Panc1 (cell line): ENCODE data around the gene XYLT1. TPM values are rescaled to one million over a fixed set of nuclear protein-coding genes. Genes with fewer than 3 reads are reported as not detected.

Source experiments
- ATAC-seq: fragments of 200-7000 bp; cut with Tn5 transposase; 2 replicates; pipeline ENCODE4 v1.9.1; 2020; ENCODE audit warnings: mild to moderate bottlenecking, moderate library complexity
- BruUV-seq: library from RNA; stranded (reverse); fragments of 400-500 nt; replicated peaks from 2 replicates; lab custom pipeline; 2021; lab: Mats Ljungman, UMichigan
- CTCF ChIA-PET: fragments of 300-600 bp; sonication (Branson Sonifier 250); formaldehyde crosslinking; loops from one replicate; lab custom pipeline; 2022; ENCODE audit warnings: antibody characterized with exemption; lab: Charles Lee
- POLR2A ChIA-PET: fragments of 300-600 bp; sonication (Branson Sonifier 250); formaldehyde crosslinking; loops from one replicate; lab custom pipeline; 2022; ENCODE audit warnings: antibody characterized with exemption; lab: Charles Lee
- DNase-seq: peaks from one replicate; pipeline ENCODE4 v3.0.0-alpha.2; 2010; ENCODE audit warnings: low read depth, low spot score
- H3K27ac ChIP-seq: 2 replicates; pipeline ENCODE4 v1.5.1; 2011; ENCODE audit warnings: mild to moderate bottlenecking, low read length, inconsistent platforms
- H3K27me3 ChIP-seq: fragments of 200-500 bp; sonication (Bioruptor generic); 2 replicates; pipeline ENCODE4 v1.6.0; 2014; ENCODE audit warnings: low read length, inconsistent platforms; ENCODE audit not compliant: control insufficient read depth, insufficient read depth
- H3K36me3 ChIP-seq: fragments of 200-500 bp; sonication (Bioruptor generic); 2 replicates; pipeline ENCODE4 v1.5.1; 2014; ENCODE audit warnings: inconsistent platforms, mild to moderate bottlenecking, low read length, moderate library complexity; ENCODE audit not compliant: control insufficient read depth, insufficient read depth
- H3K4me1 ChIP-seq: 2 replicates; pipeline ENCODE4 v1.5.1; 2011; ENCODE audit warnings: inconsistent platforms, mild to moderate bottlenecking, low read length, moderate library complexity; ENCODE audit not compliant: control insufficient read depth, insufficient read depth
- H3K4me3 ChIP-seq, 2 experiments: 2 replicates each; pipeline ENCODE4 v1.5.1; 2011 to 2012; ENCODE audit warnings: low read depth in 2 of 2, low read length in 2 of 2, mild to moderate bottlenecking in 2 of 2, inconsistent platforms in 1 of 2, moderate library complexity in 1 of 2
- H3K9me3 ChIP-seq: fragments of 200-500 bp; sonication (Bioruptor generic); 2 replicates; pipeline ENCODE4 v1.5.1; 2014; ENCODE audit warnings: low read depth, mild to moderate bottlenecking, inconsistent platforms, low read length, moderate library complexity; ENCODE audit not compliant: control insufficient read depth, insufficient read depth
- POLR2AphosphoS5 ChIP-seq: IDR thresholded peaks from 2 replicates; pipeline ENCODE4 v1.6.1; 2012; ENCODE audit warnings: mild to moderate bottlenecking, low read depth, low read length, moderate library complexity
- SIN3A ChIP-seq: IDR thresholded peaks from 2 replicates; pipeline ENCODE4 v1.6.1; 2012; ENCODE audit warnings: low read depth, mild to moderate bottlenecking, low read length, moderate library complexity, borderline replicate concordance; ENCODE audit not compliant: insufficient read depth
- TCF7L2 ChIP-seq: IDR thresholded peaks from 2 replicates; pipeline ENCODE4 v1.6.1; 2011; ENCODE audit warnings: mild to moderate bottlenecking, low read depth, low read length, inconsistent platforms
- in situ Hi-C: cut with HindIII; loops from 2 replicates; pipeline ENCODE4 v1.10.0; 2016; ENCODE audit warnings: low sequenced_read_pairs, low pct_unique_long_range_greater_than_20kb
- intact Hi-C: fragments of 100-400 bp; cut with micrococcal nuclease; formaldehyde crosslinking; loops from one replicate; pipeline ENCODE4 v1.10.0; 2022; ENCODE audit not compliant: unreplicated experiment
- total RNA-seq: library from RNA; stranded (reverse); gene quantifications from one replicate; pipeline ENCODE4 v1.2.1, GENCODE V29; 2021; ENCODE audit not compliant: unreplicated experiment
- TF ChIP-seq, protein P1 (sequence below), 2 experiments: IDR thresholded peaks; 2 replicates each; pipeline ENCODE4 v1.6.1; 2011 to 2012; ENCODE audit warnings: low read depth in 2 of 2, control low read depth in 1 of 2, low read length in 1 of 2, mild to moderate bottlenecking in 1 of 2, moderate library complexity in 1 of 2; ENCODE audit not compliant: insufficient read depth in 1 of 2
- TF ChIP-seq, protein P2 (sequence below): fragments of 450-650 bp; IDR thresholded peaks from 2 replicates; pipeline ENCODE4 v1.5.1; 2017; ENCODE audit warnings: mild to moderate bottlenecking

Gene XYLT1
- total RNA-seq, 1 experiment from 2014 or later, result 0.62 TPM

DNA sequence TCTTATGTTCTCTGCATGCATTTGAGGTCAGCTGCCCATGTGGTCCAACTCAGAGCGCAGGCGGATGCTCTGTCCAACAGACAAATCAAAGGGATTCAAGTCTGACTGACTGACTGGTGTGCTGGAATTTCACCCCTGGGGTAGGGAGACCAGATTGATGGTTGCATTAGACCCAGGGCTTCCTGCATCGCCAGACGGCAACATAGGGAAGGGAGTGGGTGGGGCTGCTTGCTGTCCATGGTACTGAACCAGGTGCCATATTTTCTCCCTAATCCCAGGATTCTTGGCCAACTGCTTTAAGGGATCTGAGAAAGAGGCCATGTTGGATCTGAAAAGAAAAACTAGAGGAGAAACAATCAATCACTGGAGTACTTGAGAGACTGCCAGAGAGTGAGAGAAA, 332.0 kb downstream of the XYLT1 start:
- CTCF ChIA-PET, result no interaction called here
- POLR2A ChIA-PET, result no interaction called here
- Histone ChIP-seq H3K9me3 (no peaks in the 10 kb centered on the region), H3K36me3 (no peaks in the 10 kb centered on the region), H3K4me1 (no peaks in the 10 kb centered on the region), H3K27me3 (peaks cover 3% of the 10 kb centered on the region; the same call in 1 of the 2 replicates), H3K4me3 (no peak overlapping the region), H3K27ac (no peak overlapping the region)
- no TSS peak for BruUV-seq
- intact Hi-C loops, result no loop called here
- ATAC-seq (no peak), DNase-seq (no peak)
- TF ChIP-seq, protein P1, sequence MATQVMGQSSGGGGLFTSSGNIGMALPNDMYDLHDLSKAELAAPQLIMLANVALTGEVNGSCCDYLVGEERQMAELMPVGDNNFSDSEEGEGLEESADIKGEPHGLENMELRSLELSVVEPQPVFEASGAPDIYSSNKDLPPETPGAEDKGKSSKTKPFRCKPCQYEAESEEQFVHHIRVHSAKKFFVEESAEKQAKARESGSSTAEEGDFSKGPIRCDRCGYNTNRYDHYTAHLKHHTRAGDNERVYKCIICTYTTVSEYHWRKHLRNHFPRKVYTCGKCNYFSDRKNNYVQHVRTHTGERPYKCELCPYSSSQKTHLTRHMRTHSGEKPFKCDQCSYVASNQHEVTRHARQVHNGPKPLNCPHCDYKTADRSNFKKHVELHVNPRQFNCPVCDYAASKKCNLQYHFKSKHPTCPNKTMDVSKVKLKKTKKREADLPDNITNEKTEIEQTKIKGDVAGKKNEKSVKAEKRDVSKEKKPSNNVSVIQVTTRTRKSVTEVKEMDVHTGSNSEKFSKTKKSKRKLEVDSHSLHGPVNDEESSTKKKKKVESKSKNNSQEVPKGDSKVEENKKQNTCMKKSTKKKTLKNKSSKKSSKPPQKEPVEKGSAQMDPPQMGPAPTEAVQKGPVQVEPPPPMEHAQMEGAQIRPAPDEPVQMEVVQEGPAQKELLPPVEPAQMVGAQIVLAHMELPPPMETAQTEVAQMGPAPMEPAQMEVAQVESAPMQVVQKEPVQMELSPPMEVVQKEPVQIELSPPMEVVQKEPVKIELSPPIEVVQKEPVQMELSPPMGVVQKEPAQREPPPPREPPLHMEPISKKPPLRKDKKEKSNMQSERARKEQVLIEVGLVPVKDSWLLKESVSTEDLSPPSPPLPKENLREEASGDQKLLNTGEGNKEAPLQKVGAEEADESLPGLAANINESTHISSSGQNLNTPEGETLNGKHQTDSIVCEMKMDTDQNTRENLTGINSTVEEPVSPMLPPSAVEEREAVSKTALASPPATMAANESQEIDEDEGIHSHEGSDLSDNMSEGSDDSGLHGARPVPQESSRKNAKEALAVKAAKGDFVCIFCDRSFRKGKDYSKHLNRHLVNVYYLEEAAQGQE (IDR thresholded peaks at IDR 0.05; ENCODE audit: insufficient read depth in 1 of 2, low read depth in 2 of 2, low read length in 1 of 2), result peak; percentile 87 to 89
- TF ChIP-seq POLR2AphosphoS5, result no peak
- in situ Hi-C loops, result no loop called here

DNA sequence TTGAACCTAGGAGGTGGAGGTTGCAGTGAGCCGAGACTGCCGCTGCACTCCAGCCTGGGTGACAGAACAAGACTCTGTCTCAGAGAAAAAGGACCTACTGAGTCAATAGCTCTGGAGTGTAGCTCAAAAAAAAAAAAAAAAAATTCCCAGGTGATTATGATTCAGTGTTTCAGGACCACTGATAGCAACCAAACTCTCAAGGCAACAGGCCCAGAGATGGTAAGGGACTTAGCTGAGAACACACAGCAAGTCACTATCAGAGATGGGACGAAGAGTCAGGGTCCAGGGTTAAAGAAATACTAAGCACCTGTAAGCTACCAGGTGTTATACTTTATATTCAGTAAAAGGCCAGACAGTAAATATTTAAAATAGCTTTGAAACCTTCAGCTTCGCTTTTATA, 335.3 kb downstream of the XYLT1 start:
- Histone ChIP-seq H3K27me3 (peaks cover 8% of the 10 kb centered on the region; the same call in 1 of the 2 replicates), H3K4me1 (no peaks in the 10 kb centered on the region), H3K9me3 (no peaks in the 10 kb centered on the region), H3K4me3 (no peak overlapping the region), H3K36me3 (no peaks in the 10 kb centered on the region), H3K27ac (no peak overlapping the region)
- no peak for TF ChIP-seq SIN3A
- TF ChIP-seq, protein P1 (IDR thresholded peaks at IDR 0.05; ENCODE audit: insufficient read depth in 1 of 2, low read depth in 2 of 2, low read length in 1 of 2), result peak in 1 of 2 experiments; percentile 30; a peak in 1 of 4 replicates
- no peak for DNase-seq
- in situ Hi-C loops, result no loop called here
- BruUV-seq, result no TSS peak
- ChIA-PET CTCF (no interaction called here), POLR2A (no interaction called here)
- ATAC-seq, result no peak
- intact Hi-C loops, result no loop called here

DNA sequence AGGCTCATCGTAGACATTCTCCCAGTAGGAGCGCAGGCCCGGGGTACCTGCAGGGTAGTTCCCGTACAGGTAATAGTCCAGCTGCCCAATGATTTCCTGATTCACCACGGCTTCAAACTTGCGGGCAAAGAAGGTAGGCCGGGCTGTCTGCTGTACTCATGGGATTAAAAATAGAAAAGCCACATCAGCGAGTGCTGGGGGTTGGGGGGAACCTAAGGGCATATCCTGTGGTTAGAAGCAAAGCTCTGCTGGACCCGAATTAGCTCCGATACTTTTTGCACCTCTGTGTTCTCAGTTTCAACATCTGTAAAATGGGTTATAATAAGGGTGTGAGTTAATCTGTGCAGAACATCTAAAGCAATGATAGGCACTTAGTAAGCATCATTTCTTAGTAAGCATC, 336.2 kb downstream of the XYLT1 start:
- ChIA-PET CTCF (no interaction called here), POLR2A (no interaction called here)
- H3K27me3 ChIP-seq, result peaks cover 10% of the 10 kb centered on the region
- no TSS peak for BruUV-seq
- H3K27ac ChIP-seq, result no peak overlapping the region
- no peaks in the 10 kb centered on the region for H3K9me3 ChIP-seq
- H3K36me3 ChIP-seq, result no peaks in the 10 kb centered on the region
- H3K4me1 ChIP-seq, result no peaks in the 10 kb centered on the region
- intact Hi-C loops, result no loop called here
- in situ Hi-C loops, result no loop called here
- H3K4me3 ChIP-seq, result no peak overlapping the region
- TF ChIP-seq SIN3A (no peak), POLR2AphosphoS5 (no peak), TCF7L2 (no peak)
- TF ChIP-seq, protein P1 (IDR thresholded peaks at IDR 0.05; ENCODE audit: insufficient read depth in 1 of 2, low read depth in 2 of 2, low read length in 1 of 2), result no peak
- TF ChIP-seq, protein P2, sequence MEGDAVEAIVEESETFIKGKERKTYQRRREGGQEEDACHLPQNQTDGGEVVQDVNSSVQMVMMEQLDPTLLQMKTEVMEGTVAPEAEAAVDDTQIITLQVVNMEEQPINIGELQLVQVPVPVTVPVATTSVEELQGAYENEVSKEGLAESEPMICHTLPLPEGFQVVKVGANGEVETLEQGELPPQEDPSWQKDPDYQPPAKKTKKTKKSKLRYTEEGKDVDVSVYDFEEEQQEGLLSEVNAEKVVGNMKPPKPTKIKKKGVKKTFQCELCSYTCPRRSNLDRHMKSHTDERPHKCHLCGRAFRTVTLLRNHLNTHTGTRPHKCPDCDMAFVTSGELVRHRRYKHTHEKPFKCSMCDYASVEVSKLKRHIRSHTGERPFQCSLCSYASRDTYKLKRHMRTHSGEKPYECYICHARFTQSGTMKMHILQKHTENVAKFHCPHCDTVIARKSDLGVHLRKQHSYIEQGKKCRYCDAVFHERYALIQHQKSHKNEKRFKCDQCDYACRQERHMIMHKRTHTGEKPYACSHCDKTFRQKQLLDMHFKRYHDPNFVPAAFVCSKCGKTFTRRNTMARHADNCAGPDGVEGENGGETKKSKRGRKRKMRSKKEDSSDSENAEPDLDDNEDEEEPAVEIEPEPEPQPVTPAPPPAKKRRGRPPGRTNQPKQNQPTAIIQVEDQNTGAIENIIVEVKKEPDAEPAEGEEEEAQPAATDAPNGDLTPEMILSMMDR, result no peak
- ATAC-seq (no peak), DNase-seq (no peak)
